GM21526 (cell line): ENCODE results near the gene JHY.

Experiments
- ATAC-seq: cut with Tn5 transposase; IDR thresholded peaks from one replicate; pipeline ENCODE4 v1.9.1; 2021; ENCODE audit warnings: moderate library complexity; ENCODE audit not compliant: unreplicated experiment, low FRiP score

JHY gene

GRCh38 chr11:123000721-123001120 is 118.2 kb downstream of the JHY start:
- ATAC-seq: no peak

- ATAC-seq: no peak
Measured at GRCh38 chr11:123006860-123007542, 124.4 kb downstream of the JHY start.
